ENCODE data around the gene ARL3.

The ARL3 gene

GRCh38 chr10:102660888-102661657 lies 53.1 kb downstream of the ARL3 start:
- H3K4me3 ChIP-seq (ENCODE audit: low read depth, low read length) = no peak overlapping the region
- TF ChIP-seq CTCF (IDR thresholded peaks at IDR 0.05; ENCODE audit: low read depth, low read length, missing control alignments) = no peak

GRCh38 chr10:102658802-102659201 lies 55.4 kb downstream of the ARL3 start:
- no peak overlapping the region for H3K4me3 ChIP-seq (ENCODE audit: low read depth, low read length)
- no peak for DNase-seq (ENCODE audit: low read depth)
- in situ Hi-C loops (cut with HindIII; ENCODE audit: low sequenced_read_pairs) = no loop called here
- TF ChIP-seq CTCF (IDR thresholded peaks at IDR 0.05; ENCODE audit: low read depth, low read length, missing control alignments) = no peak

More at GRCh38 chr10:102660888-102661657, 53.1 kb downstream of the ARL3 start:
- no peak for DNase-seq (ENCODE audit: low read depth)
- in situ Hi-C loops (cut with HindIII; ENCODE audit: low sequenced_read_pairs) = no loop called here

GRCh38 chr10:102657984-102658724 lies 56.0 kb downstream of the ARL3 start:
- in situ Hi-C loops (cut with HindIII; ENCODE audit: low sequenced_read_pairs) = no loop called here
- DNase-seq (ENCODE audit: low read depth) = no peak
- no peak overlapping the region for H3K4me3 ChIP-seq (ENCODE audit: low read depth, low read length)
- TF ChIP-seq CTCF (IDR thresholded peaks at IDR 0.05; ENCODE audit: low read depth, low read length, missing control alignments) = no peak

- DNase-seq (ENCODE audit: low read depth) = no peak
- in situ Hi-C loops (cut with HindIII; ENCODE audit: low sequenced_read_pairs) = no loop called here
- TF ChIP-seq CTCF (IDR thresholded peaks at IDR 0.05; ENCODE audit: low read depth, low read length, missing control alignments) = no peak
- H3K4me3 ChIP-seq (ENCODE audit: low read depth, low read length) = no peak overlapping the region
Observed at GRCh38 chr10:102657451-102657850, 56.7 kb downstream of the ARL3 start.

- in situ Hi-C loops (cut with HindIII; ENCODE audit: low sequenced_read_pairs) = no loop called here
- no peak for DNase-seq (ENCODE audit: low read depth)
- no peak for TF ChIP-seq CTCF (IDR thresholded peaks at IDR 0.05; ENCODE audit: low read depth, low read length, missing control alignments)
- no peak overlapping the region for H3K4me3 ChIP-seq (ENCODE audit: low read depth, low read length)
Observed at GRCh38 chr10:102656791-102657371, 57.3 kb downstream of the ARL3 start.

GRCh38 chr10:102656026-102656425 lies 58.2 kb downstream of the ARL3 start:
- no peak overlapping the region for H3K4me3 ChIP-seq (ENCODE audit: low read depth, low read length)
- no peak for DNase-seq (ENCODE audit: low read depth)
- in situ Hi-C loops (cut with HindIII; ENCODE audit: low sequenced_read_pairs) = no loop called here
- TF ChIP-seq CTCF (IDR thresholded peaks at IDR 0.05; ENCODE audit: low read depth, low read length, missing control alignments) = no peak

Measured in astrocyte of the cerebellum (primary cell).